ENCODE measurements around the gene DSCAML1. TPM values are rescaled to one million over a fixed set of nuclear protein-coding genes. Genes with fewer than 3 reads are reported as not detected.

The DSCAML1 gene
- total RNA-seq, 1 experiment from 2014 or later, result 0.15 TPM

GRCh38 chr11:117423046-117423575 is 373.9 kb downstream of the DSCAML1 start:
- no peak overlapping the region for H4K5ac ChIP-seq (ENCODE audit: insufficient read length, low read depth, low read length)
- Mint-ChIP-seq H3K36me3 (ENCODE audit: insufficient read depth in 1 of 3, low read depth in 3 of 3) (no peaks in the 10 kb centered on the region; a peak in 1 of 7 replicates), H3K27ac (no peak overlapping the region), H3K27me3 (ENCODE audit: low read depth) (peaks cover 28% of the 10 kb centered on the region), H3K4me3 (no peak overlapping the region), H3K9me3 (no peaks in the 10 kb centered on the region), H3K4me1 (peaks cover 8 to 26% of the 10 kb centered on the region in 2 experiments)
- TF ChIP-seq CTCF (conservative IDR thresholded peaks at IDR 0.05), result no peak
- no peak overlapping the region for H3K27ac ChIP-seq (ENCODE audit: insufficient read length, low read depth, low read length)
- H2BK5ac ChIP-seq (ENCODE audit: insufficient read length, low read length), result no peak overlapping the region
- no peaks in the 10 kb centered on the region for H3K23me2 ChIP-seq (ENCODE audit: insufficient read length, low read depth, low read length, poor library complexity, severe bottlenecking)
- H3K4me1 ChIP-seq (ENCODE audit: insufficient read depth, low read length), result no peaks in the 10 kb centered on the region
- H2BK12ac ChIP-seq (ENCODE audit: insufficient read length, low read depth, low read length), result no peak overlapping the region
- no peak overlapping the region for H3K23ac ChIP-seq (ENCODE audit: insufficient read length, low read depth, low read length)
- no peak overlapping the region for H3T11ph ChIP-seq (ENCODE audit: low read length)
- H3K27me3 ChIP-seq (ENCODE audit: insufficient read depth, low read length), result no peaks in the 10 kb centered on the region
- no peak overlapping the region for H2AFZ ChIP-seq (ENCODE audit: low read length)
- H3K9me3 ChIP-seq (ENCODE audit: control insufficient read depth, low read depth, low read length), result no peaks in the 10 kb centered on the region
- WGBS (ENCODE audit: extremely low coverage, insufficient read length, low lambda C conversion rate), result no CpG with 5 or more reads among the region's 14 CpGs
- H3K4ac ChIP-seq (ENCODE audit: low read depth, low read length), result no peak overlapping the region
- no peak overlapping the region for H4K91ac ChIP-seq (ENCODE audit: insufficient read length, low read depth, low read length)
- DNase-seq, result no peak
- no peak overlapping the region for H3K56ac ChIP-seq (ENCODE audit: insufficient read length, low read depth, low read length)
- no peaks in the 10 kb centered on the region for H4K20me1 ChIP-seq (ENCODE audit: control insufficient read depth, insufficient read depth, insufficient read length)
- no peak overlapping the region for H3K9ac ChIP-seq (ENCODE audit: extremely low read depth, insufficient read length, low read length)
- no peak overlapping the region for H4K8ac ChIP-seq (replicated peaks; ENCODE audit: insufficient read length, low read depth, low read length)
- H2BK15ac ChIP-seq (ENCODE audit: low read depth, low read length), result no peak overlapping the region
- H3K18ac ChIP-seq (ENCODE audit: insufficient read length, low read depth, low read length), result no peak overlapping the region
- no peaks in the 10 kb centered on the region for H3K79me2 ChIP-seq (ENCODE audit: insufficient read depth, low read length)
- H2BK20ac ChIP-seq (ENCODE audit: low read depth, low read length, poor library complexity, severe bottlenecking), result no peak overlapping the region
- no peak overlapping the region for H2BK120ac ChIP-seq (ENCODE audit: low read depth, low read length, poor library complexity, severe bottlenecking)
- no peaks in the 10 kb centered on the region for H3K79me1 ChIP-seq (ENCODE audit: insufficient read depth, low read depth, low read length, poor library complexity, severe bottlenecking)
- H3K14ac ChIP-seq (ENCODE audit: insufficient read depth, low read length), result no peak overlapping the region; the same call in 1 of the 2 replicates
- no peak overlapping the region for H3K4me2 ChIP-seq (ENCODE audit: insufficient read depth, insufficient read length, low read length)
- no peak overlapping the region for H2AK5ac ChIP-seq (ENCODE audit: insufficient read length, low read length)

Measured in H9 (cell line).